Tibial nerve (tissue), 4 donors: ENCODE measurements around the gene DOCK1. TPM values are rescaled to one million over a fixed set of nuclear protein-coding genes. Genes with fewer than 3 reads are reported as not detected.

Source experiments
- DNase-seq, 2 donors: peaks; one replicate each; pipeline ENCODE4 v3.0.0-alpha.2; 2019; ENCODE audit warnings: low spot score in 2 of 2
- H3K27ac ChIP-seq, 4 donors: fragments of 200-600 bp; sonication (generic) in 3 of 4; one replicate each; pipeline ENCODE4 v1.5.1; 2017 to 2019; ENCODE audit warnings: mild to moderate bottlenecking in 1 of 4
- H3K27me3 ChIP-seq, 2 donors: fragments of 200-600 bp; sonication (generic) in 1 of 2; one replicate each; pipeline versions ENCODE4 v1.5.1 to v1.6.0; 2017 to 2019
- H3K36me3 ChIP-seq, 3 donors: fragments of 200-600 bp; sonication (generic); one replicate each; pipeline ENCODE4 v1.5.1; 2018 to 2019
- H3K4me1 ChIP-seq, 4 donors: fragments of 200-600 bp; sonication (generic) in 3 of 4; one replicate each; pipeline ENCODE4 v1.5.1; 2017 to 2019
- H3K4me3 ChIP-seq, 4 donors: fragments of 200-600 bp; sonication (generic) in 3 of 4; one replicate each; pipeline ENCODE4 v1.5.1; 2017 to 2019; ENCODE audit warnings: mild to moderate bottlenecking in 1 of 4, moderate library complexity in 1 of 4
- H3K9me3 ChIP-seq, 4 donors: fragments of 200-600 bp; sonication (generic) in 3 of 4; one replicate each; pipeline ENCODE4 v1.5.1; 2017 to 2019
- EP300 ChIP-seq, 2 donors: sonication (generic); formaldehyde crosslinking; IDR thresholded peaks; one replicate each; pipeline ENCODE4 v1.6.1; 2017; ENCODE audit warnings: antibody characterized with exemption in 2 of 2, mild to moderate bottlenecking in 1 of 2
- POLR2A ChIP-seq, 2 donors: fragments of 450-650 bp; IDR thresholded peaks; one replicate each; pipeline ENCODE4 v1.6.1; 2017; ENCODE audit warnings: antibody characterized with exemption in 2 of 2, mild to moderate bottlenecking in 2 of 2, moderate library complexity in 2 of 2
- WGBS, 2 donors: methylation state at CpG; one replicate each; pipeline ENCODE4 v1.1.5; 2018; 5-methylcytosine and 5-hydroxymethylcytosine counted together
- total RNA-seq, 4 donors: library from RNA; depleted of rRNA; stranded (reverse); fragments of >200 nt; gene quantifications; one replicate each; pipeline ENCODE4 v1.1.0, GENCODE V29; 2016
- TF ChIP-seq, protein P1 (sequence below), 5 experiments: fragments of 200-600 bp in 3 of 5; fragments of 450-650 bp in 2 of 5; sonication (generic) in 3 of 5; IDR thresholded peaks; one replicate each; pipeline ENCODE4 v1.5.1; 2016 to 2019; ENCODE audit warnings: antibody characterized with exemption in 5 of 5, mild to moderate bottlenecking in 3 of 5, moderate library complexity in 2 of 5

DOCK1 gene
- total RNA-seq, 4 donors from 2014 or later: 57.3 to 76.7 (median 63.7) TPM

- no peaks in the 10 kb centered on the region for H3K27me3 ChIP-seq
- no peak overlapping the region for H3K4me3 ChIP-seq
- H3K4me1 ChIP-seq: peaks cover 0 to 3% (median 0%) of the 10 kb centered on the region in 4 donors
- WGBS, 2 donors: 67 to 69% methylated on average over 4 of the region's 4 CpGs
- no peaks in the 10 kb centered on the region for H3K9me3 ChIP-seq
- TF ChIP-seq, protein P1, sequence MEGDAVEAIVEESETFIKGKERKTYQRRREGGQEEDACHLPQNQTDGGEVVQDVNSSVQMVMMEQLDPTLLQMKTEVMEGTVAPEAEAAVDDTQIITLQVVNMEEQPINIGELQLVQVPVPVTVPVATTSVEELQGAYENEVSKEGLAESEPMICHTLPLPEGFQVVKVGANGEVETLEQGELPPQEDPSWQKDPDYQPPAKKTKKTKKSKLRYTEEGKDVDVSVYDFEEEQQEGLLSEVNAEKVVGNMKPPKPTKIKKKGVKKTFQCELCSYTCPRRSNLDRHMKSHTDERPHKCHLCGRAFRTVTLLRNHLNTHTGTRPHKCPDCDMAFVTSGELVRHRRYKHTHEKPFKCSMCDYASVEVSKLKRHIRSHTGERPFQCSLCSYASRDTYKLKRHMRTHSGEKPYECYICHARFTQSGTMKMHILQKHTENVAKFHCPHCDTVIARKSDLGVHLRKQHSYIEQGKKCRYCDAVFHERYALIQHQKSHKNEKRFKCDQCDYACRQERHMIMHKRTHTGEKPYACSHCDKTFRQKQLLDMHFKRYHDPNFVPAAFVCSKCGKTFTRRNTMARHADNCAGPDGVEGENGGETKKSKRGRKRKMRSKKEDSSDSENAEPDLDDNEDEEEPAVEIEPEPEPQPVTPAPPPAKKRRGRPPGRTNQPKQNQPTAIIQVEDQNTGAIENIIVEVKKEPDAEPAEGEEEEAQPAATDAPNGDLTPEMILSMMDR (IDR thresholded peaks at IDR 0.05): no peak
- TF ChIP-seq POLR2A (IDR thresholded peaks at IDR 0.05) (no peak), EP300 (IDR thresholded peaks at IDR 0.05) (no peak)
- H3K36me3 ChIP-seq: peaks cover 0 to 32% (median 0%) of the 10 kb centered on the region in 3 donors
- no peak for DNase-seq
- no peak overlapping the region for H3K27ac ChIP-seq
Observed at GRCh38 chr10:127276794-127277462, 371.7 kb downstream of the DOCK1 start.

DNA sequence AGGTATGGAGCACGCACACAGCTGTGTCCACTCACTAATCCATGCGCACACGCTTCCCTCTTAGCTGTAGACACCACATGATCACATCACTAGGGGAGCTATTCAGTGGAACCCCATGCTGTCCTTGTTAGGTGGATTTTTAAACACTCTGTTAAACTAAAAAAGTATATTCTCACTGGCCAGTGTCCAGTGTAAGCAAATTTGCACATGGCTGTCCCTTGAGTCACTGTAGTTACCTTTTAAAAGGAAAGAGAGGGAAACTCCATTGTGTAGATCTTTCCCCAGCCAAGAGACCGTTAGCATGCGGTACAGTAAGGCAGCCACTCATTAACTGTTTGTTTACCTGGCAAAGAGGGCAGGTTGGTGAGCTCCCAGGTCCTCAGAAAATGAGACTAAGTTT, 372.8 kb downstream of the DOCK1 start:
- TF ChIP-seq POLR2A (IDR thresholded peaks at IDR 0.05) (no peak), EP300 (IDR thresholded peaks at IDR 0.05) (no peak)
- TF ChIP-seq, protein P1 (IDR thresholded peaks at IDR 0.05): no peak
- WGBS, 2 donors: 69 to 70% methylated on average over 5 of the region's 5 CpGs
- Histone ChIP-seq H3K36me3 (peaks cover 0 to 32% (median 0%) of the 10 kb centered on the region in 3 donors), H3K27ac (no peak overlapping the region), H3K4me1 (peaks cover 0 to 3% (median 0%) of the 10 kb centered on the region in 4 donors), H3K4me3 (no peak overlapping the region), H3K9me3 (no peaks in the 10 kb centered on the region), H3K27me3 (no peaks in the 10 kb centered on the region)
- no peak for DNase-seq

GRCh38 chr10:127279334-127279774, 374.1 kb downstream of the DOCK1 start:
- Histone ChIP-seq H3K9me3 (no peaks in the 10 kb centered on the region), H3K27me3 (no peaks in the 10 kb centered on the region), H3K27ac (no peak overlapping the region), H3K4me3 (no peak overlapping the region), H3K4me1 (peaks cover 0 to 3% (median 0%) of the 10 kb centered on the region in 4 donors), H3K36me3 (peaks cover 0 to 31% (median 0%) of the 10 kb centered on the region in 3 donors)
- TF ChIP-seq EP300 (IDR thresholded peaks at IDR 0.05) (no peak), POLR2A (IDR thresholded peaks at IDR 0.05) (no peak)
- TF ChIP-seq, protein P1 (IDR thresholded peaks at IDR 0.05): no peak
- no peak for DNase-seq
- 88 to 89% methylated on average over 5 of the region's 5 CpGs for WGBS, 2 donors

DNA sequence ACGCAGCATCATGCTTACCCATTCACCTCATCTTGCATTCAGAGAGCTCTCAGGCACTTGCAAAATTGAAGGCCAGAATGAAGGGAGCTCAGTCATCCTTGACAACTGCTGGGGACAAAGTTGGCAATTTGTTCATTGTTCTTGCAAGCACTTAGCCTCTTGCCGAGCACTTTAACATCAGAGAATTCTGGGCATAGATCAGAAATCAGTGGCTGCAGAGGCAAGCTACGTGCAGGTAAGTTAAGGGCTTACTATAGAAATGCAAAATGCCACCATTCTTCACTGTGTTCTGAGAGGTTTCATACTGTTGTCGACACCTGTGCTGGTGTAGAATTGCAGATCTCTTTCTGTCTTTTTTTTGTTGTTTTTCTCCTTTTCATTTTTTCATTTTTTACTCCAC, 375.2 kb downstream of the DOCK1 start:
- Histone ChIP-seq H3K36me3 (peaks cover 0 to 34% (median 0%) of the 10 kb centered on the region in 3 donors), H3K4me3 (no peak overlapping the region), H3K9me3 (peaks cover 0 to 1% (median 0%) of the 10 kb centered on the region in 4 donors), H3K4me1 (peaks cover 0 to 3% (median 0%) of the 10 kb centered on the region in 4 donors), H3K27me3 (no peaks in the 10 kb centered on the region), H3K27ac (no peak overlapping the region)
- TF ChIP-seq POLR2A (IDR thresholded peaks at IDR 0.05) (no peak), EP300 (IDR thresholded peaks at IDR 0.05) (no peak)
- TF ChIP-seq, protein P1 (IDR thresholded peaks at IDR 0.05): no peak
- DNase-seq: no peak
- WGBS, 2 donors: 98 to 100% methylated on average over 4 of the region's 4 CpGs

DNA sequence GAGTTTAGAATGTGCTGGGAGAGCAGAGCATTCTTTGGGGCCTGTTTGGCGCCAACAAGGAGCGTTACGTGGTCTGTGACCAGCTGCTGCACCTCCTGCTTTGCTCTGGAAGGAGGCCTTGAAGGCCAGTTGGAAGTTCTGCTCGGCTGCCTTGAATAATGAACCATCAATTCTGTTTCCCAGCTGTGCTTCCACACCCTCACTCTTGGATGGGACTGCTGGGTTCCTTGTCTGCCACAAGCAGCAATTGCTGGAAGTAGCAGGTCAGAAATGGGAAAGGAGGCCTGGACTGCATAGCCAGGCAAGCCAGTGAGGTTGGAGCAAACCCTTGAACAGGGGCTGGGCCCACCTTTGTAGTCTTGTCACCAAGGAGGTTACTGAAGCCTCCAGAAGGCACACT, 377.8 kb downstream of the DOCK1 start:
- no peak for DNase-seq
- 78 to 81% methylated on average over 4 of the region's 4 CpGs for WGBS, 2 donors
- H3K4me1 ChIP-seq: peaks cover 0 to 2% (median 0%) of the 10 kb centered on the region in 4 donors
- H3K9me3 ChIP-seq: peaks cover 0 to 22% (median 4%) of the 10 kb centered on the region in 4 donors
- H3K36me3 ChIP-seq: peaks cover 0 to 47% (median 0%) of the 10 kb centered on the region in 3 donors
- TF ChIP-seq, protein P1 (IDR thresholded peaks at IDR 0.05): no peak
- TF ChIP-seq POLR2A (IDR thresholded peaks at IDR 0.05): no peak
- no peak overlapping the region for H3K4me3 ChIP-seq
- no peaks in the 10 kb centered on the region for H3K27me3 ChIP-seq
- H3K27ac ChIP-seq: no peak overlapping the region
